ENCODE results near the gene SMG5.

DNA sequence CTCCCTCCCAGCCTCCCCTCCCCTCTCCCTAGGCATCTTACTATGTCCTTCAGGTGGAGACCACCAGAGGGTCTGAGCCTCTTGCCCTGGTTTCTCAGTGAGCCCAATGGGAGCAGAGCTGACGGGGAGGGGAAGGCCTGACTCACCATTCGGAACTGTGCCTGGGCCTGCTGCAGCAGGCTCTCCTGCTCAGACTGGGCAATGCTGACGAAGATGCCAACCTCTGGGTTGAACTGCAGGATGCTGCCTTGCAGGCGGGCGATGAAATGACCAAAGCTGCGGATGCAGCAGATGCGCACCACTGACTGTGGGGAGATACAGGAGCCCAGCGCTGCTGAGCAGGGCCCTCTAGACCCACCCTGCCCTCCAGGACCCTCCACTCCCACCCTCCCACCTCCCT lies 23.8 kb downstream of the SMG5 start:
- TF ChIP-seq POLR2AphosphoS5 (IDR thresholded peaks at IDR 0.05; ENCODE audit: borderline replicate concordance, low read depth, low read length) (no peak), EZH2 (IDR thresholded peaks at IDR 0.05) (no peak), FOXP2 (optimal IDR thresholded peaks at IDR 0.05; ENCODE audit: control extremely low read depth, extremely low read length, insufficient read depth) (no peak)

Data from SK-N-MC (cell line).